Stimulated activated CD8-positive, alpha-beta memory T cell treated with anti-CD3 and anti-CD28 coated beads, Interleukin-15, amount 100 ng/mL, for 1 hour (primary cell): ENCODE results near the gene QSER1.

ENCODE experiments used
- DNase-seq: peaks from one replicate; pipeline ENCODE4 v3.0.0-alpha.2; 2020; ENCODE audit warnings: low read depth

The QSER1 gene

GRCh38 chr11:32890843-32891656 is 1.6 kb upstream of the QSER1 start:
- no peak for DNase-seq

DNA sequence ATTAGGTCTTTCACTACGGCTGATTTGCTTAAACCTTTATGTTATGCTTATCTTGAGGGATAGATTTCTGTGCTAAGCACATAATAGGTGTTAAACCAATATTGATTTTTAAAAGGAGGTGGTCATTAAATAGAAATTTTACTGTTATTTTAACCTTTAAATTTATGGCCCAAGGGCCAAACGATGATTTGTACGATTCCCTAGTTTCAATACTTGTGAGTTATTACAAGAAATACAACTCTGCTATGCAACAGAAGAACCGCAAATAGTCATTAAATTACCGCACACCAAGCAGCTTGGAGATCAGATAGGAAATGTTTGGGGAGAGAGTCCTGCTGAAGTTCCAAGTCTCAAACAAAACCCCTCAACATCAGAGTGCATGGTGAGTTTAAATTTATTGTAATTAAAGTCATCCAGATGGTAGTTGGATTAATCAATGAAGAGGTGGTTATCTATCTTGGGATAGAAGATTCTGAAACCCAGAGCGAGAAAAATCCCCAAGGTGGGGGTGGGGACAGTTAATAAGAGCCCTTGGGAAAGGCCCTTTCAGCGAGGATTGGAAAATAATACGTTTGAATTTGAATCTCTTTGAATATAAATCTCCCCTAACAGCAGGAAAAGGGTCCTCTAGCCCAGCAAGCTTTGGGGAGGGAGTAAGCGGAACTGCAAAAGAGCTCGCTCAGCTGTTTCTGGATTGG is 805 bp upstream of the QSER1 start:
- no peak for DNase-seq

- no peak for DNase-seq
Observed at GRCh38 chr11:32893093-32893342, 407 bp downstream of the QSER1 start.

DNA sequence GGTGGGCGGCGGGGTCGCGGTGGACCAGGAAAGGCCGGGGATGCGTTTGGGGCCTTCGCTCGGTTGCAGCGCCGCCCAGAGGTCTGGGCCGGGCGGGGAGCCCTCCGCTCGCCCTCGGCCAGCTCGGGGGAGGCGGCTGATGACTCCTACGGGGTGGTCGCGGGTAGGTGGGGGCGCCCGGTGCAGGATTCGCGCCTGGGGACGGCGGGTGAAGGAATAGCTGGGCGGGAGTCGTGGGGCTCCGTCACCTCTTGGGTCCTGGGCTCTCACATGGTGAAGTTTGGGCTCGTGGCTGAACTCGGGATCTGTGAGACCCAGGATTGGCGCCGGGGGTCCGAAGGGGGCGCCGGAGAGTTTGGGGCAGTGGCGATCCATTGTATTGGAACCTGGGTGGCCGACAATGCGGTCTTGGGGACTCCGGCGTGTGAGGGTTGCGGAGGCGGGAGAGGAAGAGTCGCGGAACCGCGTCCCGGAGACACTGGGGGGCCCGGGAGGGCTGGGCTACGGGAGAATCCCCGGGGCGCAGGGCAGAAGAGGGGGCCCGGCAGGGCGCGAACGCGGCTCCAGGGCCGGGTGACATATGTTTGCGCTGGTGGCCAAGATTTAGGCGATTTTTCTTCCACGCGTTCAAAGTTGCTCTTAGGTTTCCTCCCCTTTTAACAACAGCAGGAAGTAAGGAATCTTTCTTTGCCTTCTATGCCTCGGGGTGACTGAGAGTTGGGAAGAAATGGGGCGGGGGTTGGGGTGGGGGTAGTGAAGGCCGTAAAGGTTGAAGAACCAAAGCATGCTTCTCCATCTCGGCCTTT is 935 bp downstream of the QSER1 start:
- no peak for DNase-seq

DNA sequence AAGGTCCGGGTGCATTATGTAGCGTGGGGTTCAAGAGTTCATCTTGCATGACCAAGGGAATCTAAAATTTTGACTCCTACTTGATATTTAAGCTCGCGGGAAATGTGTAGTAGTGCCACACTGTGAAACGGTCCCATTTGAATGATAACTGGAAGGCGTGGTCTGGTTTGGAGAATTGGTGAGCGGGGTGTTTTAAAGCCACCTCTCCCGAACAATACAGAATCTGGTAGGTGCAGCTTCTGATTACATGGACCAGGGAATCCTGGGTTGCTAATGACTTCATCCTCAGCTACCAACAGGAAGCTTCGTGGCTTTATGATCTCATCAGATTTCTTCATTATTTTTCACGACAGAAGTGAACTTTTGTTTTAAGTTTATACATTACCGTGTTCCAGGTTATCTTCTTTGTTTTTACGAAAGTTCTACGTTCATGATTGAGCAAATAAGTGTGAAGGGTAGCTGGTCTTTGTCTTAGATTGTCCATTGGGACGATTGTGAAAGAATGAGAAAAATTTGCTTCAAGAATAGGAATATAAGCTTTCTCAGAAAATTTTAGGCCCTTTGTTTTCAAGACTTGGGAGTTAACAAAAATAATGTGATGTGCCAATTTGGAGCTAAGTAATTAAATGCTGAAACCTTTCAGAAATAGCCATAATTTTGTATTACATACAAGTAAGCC is 1.7 kb downstream of the QSER1 start:
- no peak for DNase-seq

DNA sequence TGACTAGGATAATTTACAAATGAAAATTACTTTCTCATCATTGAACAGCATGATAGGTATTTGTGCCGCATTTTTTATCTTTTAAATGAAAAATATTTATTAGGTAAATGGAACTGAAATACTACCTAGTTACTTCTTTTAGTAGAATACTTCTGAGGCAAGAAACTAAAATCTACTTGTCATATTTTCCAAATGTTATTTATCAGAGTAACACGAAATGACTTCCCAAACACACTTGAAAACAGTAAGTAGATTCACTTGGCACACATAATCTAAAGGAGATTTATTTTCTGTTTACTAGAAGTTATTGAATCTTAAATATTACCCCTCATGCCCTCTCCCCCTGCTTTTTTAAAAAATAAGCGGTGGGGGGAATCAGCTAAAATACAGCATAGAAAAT is 2.3 kb downstream of the QSER1 start:
- no peak for DNase-seq

GRCh38 chr11:32895471-32895870 is 2.9 kb downstream of the QSER1 start:
- DNase-seq: no peak

GRCh38 chr11:32897103-32897502 is 4.5 kb downstream of the QSER1 start:
- DNase-seq: no peak

DNA sequence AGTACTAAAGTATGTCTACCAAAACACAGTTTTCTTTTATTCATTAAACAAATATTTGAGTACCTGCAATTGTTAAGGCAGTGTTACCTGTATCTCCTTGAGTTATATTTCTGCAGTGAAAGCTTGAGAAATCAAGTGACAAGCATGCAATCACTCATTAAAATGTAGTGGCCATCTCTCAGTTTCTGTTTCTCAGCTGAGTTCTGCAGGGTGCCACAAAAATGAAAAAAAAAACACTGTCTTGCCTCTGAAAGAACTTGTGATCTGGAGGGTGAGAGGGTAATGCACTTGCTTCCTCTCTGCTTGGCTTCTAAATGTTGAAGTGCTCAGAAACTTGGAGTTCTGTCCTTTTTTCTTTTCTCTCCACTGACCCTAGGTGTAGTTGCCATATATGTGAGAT is 6.8 kb downstream of the QSER1 start:
- no peak for DNase-seq

DNA sequence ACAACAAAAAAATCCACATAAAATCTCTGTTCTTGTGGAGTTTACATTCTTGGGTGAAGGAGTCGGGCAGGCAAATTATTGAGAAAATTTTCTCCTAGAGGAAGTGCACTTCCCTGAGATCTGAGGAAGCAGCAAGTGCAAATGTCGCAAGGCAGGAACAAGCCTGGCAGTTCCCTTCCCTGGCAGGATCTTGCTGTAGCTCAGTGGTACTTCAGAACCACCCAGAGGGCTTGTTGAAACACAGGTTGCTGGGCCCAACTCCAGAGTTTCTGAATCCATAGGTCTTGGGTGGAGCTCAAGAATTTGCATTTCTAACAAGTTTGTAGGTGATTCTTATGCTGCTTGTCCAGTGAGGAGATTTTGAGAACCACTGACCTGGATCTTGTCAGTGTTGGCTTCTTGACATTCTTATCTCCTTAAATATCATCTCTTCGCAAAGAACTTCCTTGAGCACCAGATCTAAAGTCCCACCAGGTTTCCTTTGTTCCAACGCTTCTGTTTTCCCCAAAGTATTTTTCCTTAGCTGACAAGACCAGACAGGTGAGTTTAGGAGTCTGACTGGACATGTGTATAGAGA is 9.6 kb downstream of the QSER1 start:
- DNase-seq: no peak

- DNase-seq: no peak
Observed at GRCh38 chr11:32905028-32905667, 12.5 kb downstream of the QSER1 start.

GRCh38 chr11:32908619-32909018 is 16.0 kb downstream of the QSER1 start:
- no peak for DNase-seq

DNA sequence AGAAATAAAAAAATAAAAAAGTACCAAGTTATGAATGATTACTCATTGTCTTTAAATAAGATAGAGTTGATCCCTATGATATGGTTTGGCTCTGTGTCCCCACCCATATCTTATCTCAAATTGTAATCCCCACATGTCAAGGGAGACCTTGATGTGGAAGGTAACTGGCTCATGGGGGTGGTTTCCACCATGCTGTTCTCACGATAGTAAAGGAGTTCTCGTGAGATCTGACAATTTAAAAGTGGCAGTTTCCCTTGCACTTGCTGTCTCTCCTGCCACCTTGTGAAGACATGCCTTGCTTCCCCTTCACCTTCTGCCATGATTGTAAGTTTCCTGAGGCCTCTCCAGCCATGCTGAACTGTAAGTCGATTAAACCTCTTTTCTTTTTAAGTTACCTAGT is 18.8 kb downstream of the QSER1 start:
- DNase-seq: no peak

GRCh38 chr11:32913445-32913844 is 20.8 kb downstream of the QSER1 start:
- DNase-seq: no peak

DNA sequence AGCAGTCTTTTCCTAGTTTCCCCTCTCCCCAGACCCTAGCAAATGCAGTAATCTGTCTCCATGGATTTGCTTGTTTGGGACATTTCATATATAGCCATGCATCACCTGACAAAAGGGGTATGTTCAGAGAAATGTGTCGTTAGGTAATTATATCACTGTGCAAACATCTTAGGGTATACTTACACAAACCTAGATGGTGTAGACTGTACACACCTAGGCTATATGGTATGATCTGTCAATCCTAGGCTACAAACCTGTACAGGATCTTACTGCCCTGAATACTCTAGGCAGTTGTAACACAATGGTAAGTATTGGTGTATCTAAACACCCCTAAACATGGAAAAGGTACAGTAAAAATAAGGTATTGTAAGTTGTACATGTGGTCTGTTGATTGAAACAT is 23.8 kb downstream of the QSER1 start:
- no peak for DNase-seq

DNA sequence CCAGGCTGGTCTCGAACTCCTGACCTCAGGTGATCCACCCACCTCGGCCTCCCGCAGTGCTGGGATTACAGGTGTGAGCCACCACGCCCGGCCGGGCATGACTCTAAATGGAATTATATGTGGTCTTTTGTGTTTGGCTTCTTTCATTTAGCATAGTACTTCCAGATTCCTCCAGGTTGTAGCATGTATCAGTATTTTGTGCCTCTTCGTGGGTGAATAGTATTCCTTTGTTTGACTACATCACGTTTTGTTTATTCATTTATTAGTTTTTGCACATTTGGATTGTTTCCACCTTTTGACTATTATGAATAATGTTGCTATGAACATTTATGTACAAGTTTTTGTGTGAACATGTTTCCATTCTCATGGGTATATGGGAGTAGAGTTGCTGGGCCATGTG is 24.4 kb downstream of the QSER1 start:
- no peak for DNase-seq

DNA sequence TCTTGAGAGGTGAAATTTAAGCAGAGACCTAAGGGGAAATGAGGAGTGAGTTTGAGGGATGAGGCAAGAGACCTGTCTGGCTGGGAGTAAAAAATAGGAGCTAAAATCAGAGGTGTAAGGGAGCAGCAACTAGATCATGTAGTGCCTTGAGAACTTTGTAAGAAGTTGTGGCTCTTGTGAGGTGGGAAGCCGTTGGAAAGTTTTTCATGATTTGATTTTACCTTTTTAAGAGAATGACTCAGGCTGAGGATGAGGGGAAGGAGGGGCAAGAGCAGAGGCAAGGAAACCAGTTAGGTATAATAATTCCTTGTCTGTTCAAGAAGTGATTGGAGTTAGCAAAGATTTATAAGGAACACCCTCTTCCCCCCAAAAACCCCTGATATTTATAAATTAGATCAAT is 25.8 kb downstream of the QSER1 start:
- no peak for DNase-seq

DNA sequence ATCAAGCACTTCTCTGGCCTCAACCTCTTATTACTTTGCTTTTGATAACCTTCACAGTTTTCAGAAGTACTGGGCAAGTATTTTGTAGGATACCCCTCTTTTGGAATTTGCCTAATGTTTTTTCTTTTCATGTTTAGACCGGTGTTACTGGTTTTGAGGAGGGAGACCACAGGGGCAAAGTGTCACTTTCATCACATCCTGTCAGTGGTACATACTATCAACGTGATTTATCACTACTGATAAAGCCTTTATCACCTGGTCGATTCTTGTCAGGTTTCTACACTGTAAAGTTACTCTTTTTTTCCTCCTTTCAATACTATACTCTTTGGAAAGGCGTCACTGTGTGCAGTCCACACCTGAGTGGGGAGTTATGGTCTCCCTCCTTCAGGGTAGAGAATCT is 26.7 kb downstream of the QSER1 start:
- DNase-seq: no peak

GRCh38 chr11:32920570-32920969 is 28.0 kb downstream of the QSER1 start:
- no peak for DNase-seq

DNA sequence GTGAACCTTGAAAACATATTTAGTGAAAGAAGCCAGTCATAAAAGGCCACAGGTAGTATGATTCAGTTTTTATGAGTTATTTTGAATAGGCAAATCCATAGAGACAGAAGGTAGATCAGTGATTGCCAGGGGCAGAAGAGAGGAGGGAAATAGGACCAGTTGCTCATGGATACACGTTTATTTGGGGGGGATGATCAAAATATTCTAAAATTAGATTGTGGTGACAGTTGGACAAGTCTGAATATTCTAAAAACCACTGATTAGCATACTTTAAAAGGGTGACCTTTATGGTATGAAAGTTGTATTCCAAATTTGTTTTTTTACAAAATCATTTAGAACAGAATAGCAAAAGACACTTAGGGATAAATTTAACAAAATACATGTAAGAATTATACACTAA is 28.6 kb downstream of the QSER1 start:
- no peak for DNase-seq

DNA sequence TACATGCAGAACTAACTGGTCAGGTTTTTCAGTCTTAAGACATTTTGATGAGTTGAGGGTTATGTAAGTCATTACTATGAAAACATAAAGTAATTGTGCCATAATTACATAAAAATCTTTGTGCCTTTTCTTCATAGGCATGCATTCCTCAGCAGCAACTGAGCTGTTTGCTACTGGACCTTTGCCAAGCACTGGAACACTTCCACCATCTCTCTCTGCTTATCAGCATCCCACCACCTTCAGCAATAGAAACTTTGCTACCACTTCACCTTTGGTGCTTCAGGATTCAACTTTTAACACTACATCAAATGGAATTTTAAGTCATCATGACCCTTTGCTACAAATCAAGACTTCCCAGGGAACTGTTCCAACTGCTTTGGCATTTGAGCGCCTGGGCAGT is 39.0 kb downstream of the QSER1 start:
- DNase-seq: no peak

DNA sequence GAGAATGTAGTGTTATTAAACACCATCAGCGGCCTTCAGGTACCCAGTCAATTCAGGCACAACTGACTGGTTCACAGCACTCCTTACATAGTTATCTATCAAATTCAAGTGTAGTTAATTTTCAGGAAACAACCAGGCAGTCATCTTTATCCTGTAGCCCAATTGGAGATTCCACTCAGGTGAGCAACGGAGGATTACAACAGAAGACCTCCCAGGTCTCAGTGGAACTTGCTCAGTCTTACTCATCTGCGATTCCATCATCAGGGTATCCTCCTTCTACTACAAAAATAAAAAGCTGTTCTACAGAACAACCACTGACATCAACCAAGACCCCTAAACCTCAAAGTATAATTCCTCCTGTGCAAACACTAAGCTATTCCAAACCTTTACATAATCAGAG is 39.6 kb downstream of the QSER1 start:
- DNase-seq: no peak
